SK-N-SH treated with all-trans-retinoic acid at 6 μM for 48 hours (cell line): ENCODE results near the gene CCDC124.

ENCODE experiments used
- ISL1 ChIP-seq: fragments of 250-450 bp; sonication (Bioruptor Pico); IDR thresholded peaks from 2 replicates; pipeline ENCODE4 v2.1.2; 2022; ENCODE audit warnings: mild to moderate bottlenecking, moderate library complexity
- PPARA ChIP-seq: fragments of 250-450 bp; sonication (Bioruptor Pico); IDR thresholded peaks from 2 replicates; pipeline ENCODE4 v1.5.0; 2020; ENCODE audit warnings: mild to moderate bottlenecking, borderline replicate concordance
- RARB ChIP-seq: fragments of 250-450 bp; sonication (Bioruptor Pico); IDR thresholded peaks from 2 replicates; pipeline ENCODE4 v1.8.0; 2021; ENCODE audit warnings: mild to moderate bottlenecking, moderate library complexity
- SNAI2 ChIP-seq: fragments of 250-450 bp; sonication (Bioruptor Pico); IDR thresholded peaks from 2 replicates; pipeline ENCODE4 v1.5.0; 2020; ENCODE audit warnings: mild to moderate bottlenecking, moderate library complexity
- TCF4 ChIP-seq: fragments of 250-450 bp; sonication (Bioruptor Pico); IDR thresholded peaks from 2 replicates; pipeline ENCODE4 v1.8.0; 2021; ENCODE audit warnings: mild to moderate bottlenecking, moderate library complexity, borderline replicate concordance
- TOX ChIP-seq: fragments of 250-450 bp; sonication (Bioruptor Pico); IDR thresholded peaks from 2 replicates; pipeline ENCODE4 v1.8.0; 2021; ENCODE audit warnings: mild to moderate bottlenecking, moderate library complexity, borderline replicate concordance
- ZNF565 ChIP-seq: fragments of 450-650 bp; formaldehyde crosslinking; conservative IDR thresholded peaks from 2 replicates; pipeline ENCODE4 v1.5.0; 2020; ENCODE audit warnings: low read depth, mild to moderate bottlenecking, moderate library complexity
- TF ChIP-seq, protein P1 (sequence below): fragments of 250-450 bp; sonication (Bioruptor Pico); IDR thresholded peaks from 2 replicates; pipeline ENCODE4 v1.8.0; 2020; ENCODE audit warnings: mild to moderate bottlenecking, moderate library complexity, borderline replicate concordance
- TF ChIP-seq, protein P2 (sequence below): fragments of 250-450 bp; sonication (Bioruptor Pico); IDR thresholded peaks from 2 replicates; pipeline ENCODE4 v1.5.0; 2020; ENCODE audit warnings: mild to moderate bottlenecking, moderate library complexity

DNA sequence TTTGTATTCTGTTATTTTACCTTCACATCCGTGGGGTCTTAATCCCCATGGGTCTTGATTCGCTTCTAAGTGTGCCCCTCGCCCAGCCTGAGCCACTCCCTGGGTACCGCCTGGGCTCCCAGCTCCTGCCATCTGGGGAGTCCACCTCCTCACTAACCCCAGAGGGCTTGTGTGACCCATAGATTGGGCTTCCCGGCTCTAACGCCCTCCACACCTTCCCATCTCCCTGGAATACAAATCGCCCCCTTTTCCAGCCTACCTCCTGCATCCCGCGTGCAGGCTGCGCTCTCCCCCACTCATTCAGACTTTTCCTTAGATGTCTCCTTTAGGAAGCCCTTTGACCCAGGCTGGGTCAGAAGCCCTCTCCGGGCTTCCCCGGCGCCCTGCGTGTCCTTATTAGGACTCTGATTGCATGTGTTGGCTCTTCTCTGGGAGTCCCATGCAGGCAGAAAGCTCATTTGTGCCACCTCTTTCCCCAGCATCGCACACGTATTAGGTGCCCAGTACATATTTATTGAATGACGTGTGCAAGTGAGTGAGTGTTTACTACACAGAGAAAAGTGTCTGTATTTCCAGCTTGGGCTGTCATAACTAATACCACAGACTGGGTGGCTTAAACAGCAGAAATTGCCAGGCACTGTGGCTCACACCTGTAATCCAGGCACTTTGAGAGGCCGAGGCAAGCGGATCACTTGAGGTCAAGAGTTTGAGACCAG, 757 bp downstream of the CCDC124 start:
- TF ChIP-seq RARB (CRISPR knock-in tag) (no peak), SNAI2 (CRISPR knock-in tag) (no peak), ZNF565 (CRISPR knock-in tag) (no peak), TOX (CRISPR knock-in tag) (no peak), TCF4 (CRISPR knock-in tag) (no peak), ISL1 (no peak), PPARA (CRISPR knock-in tag) (no peak)
- TF ChIP-seq, protein P1, sequence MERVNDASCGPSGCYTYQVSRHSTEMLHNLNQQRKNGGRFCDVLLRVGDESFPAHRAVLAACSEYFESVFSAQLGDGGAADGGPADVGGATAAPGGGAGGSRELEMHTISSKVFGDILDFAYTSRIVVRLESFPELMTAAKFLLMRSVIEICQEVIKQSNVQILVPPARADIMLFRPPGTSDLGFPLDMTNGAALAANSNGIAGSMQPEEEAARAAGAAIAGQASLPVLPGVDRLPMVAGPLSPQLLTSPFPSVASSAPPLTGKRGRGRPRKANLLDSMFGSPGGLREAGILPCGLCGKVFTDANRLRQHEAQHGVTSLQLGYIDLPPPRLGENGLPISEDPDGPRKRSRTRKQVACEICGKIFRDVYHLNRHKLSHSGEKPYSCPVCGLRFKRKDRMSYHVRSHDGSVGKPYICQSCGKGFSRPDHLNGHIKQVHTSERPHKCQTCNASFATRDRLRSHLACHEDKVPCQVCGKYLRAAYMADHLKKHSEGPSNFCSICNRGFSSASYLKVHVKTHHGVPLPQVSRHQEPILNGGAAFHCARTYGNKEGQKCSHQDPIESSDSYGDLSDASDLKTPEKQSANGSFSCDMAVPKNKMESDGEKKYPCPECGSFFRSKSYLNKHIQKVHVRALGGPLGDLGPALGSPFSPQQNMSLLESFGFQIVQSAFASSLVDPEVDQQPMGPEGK (CRISPR knock-in tag), result no peak
- TF ChIP-seq, protein P2, sequence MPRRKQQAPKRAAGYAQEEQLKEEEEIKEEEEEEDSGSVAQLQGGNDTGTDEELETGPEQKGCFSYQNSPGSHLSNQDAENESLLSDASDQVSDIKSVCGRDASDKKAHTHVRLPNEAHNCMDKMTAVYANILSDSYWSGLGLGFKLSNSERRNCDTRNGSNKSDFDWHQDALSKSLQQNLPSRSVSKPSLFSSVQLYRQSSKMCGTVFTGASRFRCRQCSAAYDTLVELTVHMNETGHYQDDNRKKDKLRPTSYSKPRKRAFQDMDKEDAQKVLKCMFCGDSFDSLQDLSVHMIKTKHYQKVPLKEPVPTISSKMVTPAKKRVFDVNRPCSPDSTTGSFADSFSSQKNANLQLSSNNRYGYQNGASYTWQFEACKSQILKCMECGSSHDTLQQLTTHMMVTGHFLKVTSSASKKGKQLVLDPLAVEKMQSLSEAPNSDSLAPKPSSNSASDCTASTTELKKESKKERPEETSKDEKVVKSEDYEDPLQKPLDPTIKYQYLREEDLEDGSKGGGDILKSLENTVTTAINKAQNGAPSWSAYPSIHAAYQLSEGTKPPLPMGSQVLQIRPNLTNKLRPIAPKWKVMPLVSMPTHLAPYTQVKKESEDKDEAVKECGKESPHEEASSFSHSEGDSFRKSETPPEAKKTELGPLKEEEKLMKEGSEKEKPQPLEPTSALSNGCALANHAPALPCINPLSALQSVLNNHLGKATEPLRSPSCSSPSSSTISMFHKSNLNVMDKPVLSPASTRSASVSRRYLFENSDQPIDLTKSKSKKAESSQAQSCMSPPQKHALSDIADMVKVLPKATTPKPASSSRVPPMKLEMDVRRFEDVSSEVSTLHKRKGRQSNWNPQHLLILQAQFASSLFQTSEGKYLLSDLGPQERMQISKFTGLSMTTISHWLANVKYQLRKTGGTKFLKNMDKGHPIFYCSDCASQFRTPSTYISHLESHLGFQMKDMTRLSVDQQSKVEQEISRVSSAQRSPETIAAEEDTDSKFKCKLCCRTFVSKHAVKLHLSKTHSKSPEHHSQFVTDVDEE (CRISPR knock-in tag), result no peak
